IMR-90 (cell line): ENCODE measurements around the gene TLCD1.

Experiments used
- CEBPB ChIP-seq: IDR thresholded peaks from 2 replicates; pipeline ENCODE4 v1.6.1; 2012; ENCODE audit warnings: low read depth, low read length, improper control_type of control experiment
- CTCF ChIP-seq: conservative IDR thresholded peaks from 2 replicates; pipeline ENCODE4 v1.5.1; 2012; ENCODE audit warnings: mild to moderate bottlenecking, low read depth, low read length, improper control_type of control experiment
- ELK1 ChIP-seq: fragments of 150-350 bp; IDR thresholded peaks from 2 replicates; pipeline ENCODE4 v1.6.1; 2016; ENCODE audit warnings: low read depth, mild to moderate bottlenecking, low read length, moderate library complexity, borderline replicate concordance
- MAZ ChIP-seq: IDR thresholded peaks from 2 replicates; pipeline ENCODE4 v1.6.1; 2012; ENCODE audit warnings: low read depth, mild to moderate bottlenecking, low read length, improper control_type of control experiment, moderate library complexity, borderline replicate concordance

GRCh38 chr17:28685366-28685765 is 40.7 kb downstream of the TLCD1 start:
- no peak for TF ChIP-seq CTCF
- TF ChIP-seq CEBPB = no peak
- TF ChIP-seq ELK1 = no peak
- TF ChIP-seq MAZ = no peak
